LNCAP (cell line): ENCODE results near the gene BPI.

Experiments used
- CTCF ChIP-seq: fragments of 450-650 bp; IDR thresholded peaks from 2 replicates; pipeline ENCODE4 v1.5.1; 2017; ENCODE audit warnings: mild to moderate bottlenecking

The BPI gene

GRCh38 chr20:38350879-38351775 is 47.2 kb downstream of the BPI start:
- TF ChIP-seq CTCF, result no peak

- no peak for TF ChIP-seq CTCF
Observed at GRCh38 chr20:38353316-38353715, 49.4 kb downstream of the BPI start.

GRCh38 chr20:38354227-38354626 is 50.3 kb downstream of the BPI start:
- TF ChIP-seq CTCF, result no peak

GRCh38 chr20:38355161-38356012 is 51.4 kb downstream of the BPI start:
- TF ChIP-seq CTCF, result no peak

- TF ChIP-seq CTCF, result no peak
Observed at GRCh38 chr20:38357653-38358207, 53.8 kb downstream of the BPI start.

- TF ChIP-seq CTCF, result no peak
Observed at GRCh38 chr20:38358556-38358955, 54.6 kb downstream of the BPI start.

GRCh38 chr20:38363004-38363747 is 59.2 kb downstream of the BPI start:
- no peak for TF ChIP-seq CTCF
